OCI-LY1 (cell line): ENCODE results near the gene SH3BGRL2.

Source experiments
- EZH2 ChIP-seq: fragments of 200-600 bp; sonication (generic), shearing (Covaris generic); IDR thresholded peaks from 2 replicates; pipeline ENCODE4 v1.8.0; 2017; ENCODE audit warnings: borderline replicate concordance, mixed run types, mild to moderate bottlenecking, antibody characterized with exemption, low read length, moderate library complexity, mixed read lengths
- TF ChIP-seq, protein P1 (sequence below): fragments of 200-600 bp; sonication (generic), shearing (Covaris generic); IDR thresholded peaks from 2 replicates; pipeline ENCODE4 v1.5.1; 2017; ENCODE audit warnings: mild to moderate bottlenecking, antibody characterized with exemption, low read length, moderate library complexity, mixed read lengths

DNA sequence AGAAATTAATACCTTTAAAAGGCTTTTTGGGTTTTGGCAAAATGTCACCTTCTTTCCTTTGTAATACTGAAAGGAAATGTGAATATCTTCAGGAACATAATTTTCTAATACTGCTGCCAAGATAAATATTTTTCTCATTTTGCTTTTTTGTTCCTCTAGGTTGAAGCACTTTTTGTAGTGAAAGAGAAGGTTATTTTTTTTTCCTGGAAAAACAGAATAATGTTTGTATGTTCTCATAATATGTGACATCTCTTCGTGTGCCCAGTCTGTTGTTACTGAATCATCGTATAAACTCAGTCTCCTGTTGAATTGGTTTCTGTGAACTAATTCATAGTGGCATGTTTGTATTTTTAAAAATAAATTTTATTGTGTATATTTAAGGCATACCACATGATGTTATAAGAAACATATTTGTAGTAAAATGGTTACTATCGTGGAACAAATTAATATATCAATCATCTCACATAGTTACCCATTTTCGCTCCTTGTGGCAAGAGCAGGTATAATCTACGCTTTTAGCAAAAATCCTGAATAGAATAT lies 74.4 kb downstream of the SH3BGRL2 start:
- TF ChIP-seq, protein P1, sequence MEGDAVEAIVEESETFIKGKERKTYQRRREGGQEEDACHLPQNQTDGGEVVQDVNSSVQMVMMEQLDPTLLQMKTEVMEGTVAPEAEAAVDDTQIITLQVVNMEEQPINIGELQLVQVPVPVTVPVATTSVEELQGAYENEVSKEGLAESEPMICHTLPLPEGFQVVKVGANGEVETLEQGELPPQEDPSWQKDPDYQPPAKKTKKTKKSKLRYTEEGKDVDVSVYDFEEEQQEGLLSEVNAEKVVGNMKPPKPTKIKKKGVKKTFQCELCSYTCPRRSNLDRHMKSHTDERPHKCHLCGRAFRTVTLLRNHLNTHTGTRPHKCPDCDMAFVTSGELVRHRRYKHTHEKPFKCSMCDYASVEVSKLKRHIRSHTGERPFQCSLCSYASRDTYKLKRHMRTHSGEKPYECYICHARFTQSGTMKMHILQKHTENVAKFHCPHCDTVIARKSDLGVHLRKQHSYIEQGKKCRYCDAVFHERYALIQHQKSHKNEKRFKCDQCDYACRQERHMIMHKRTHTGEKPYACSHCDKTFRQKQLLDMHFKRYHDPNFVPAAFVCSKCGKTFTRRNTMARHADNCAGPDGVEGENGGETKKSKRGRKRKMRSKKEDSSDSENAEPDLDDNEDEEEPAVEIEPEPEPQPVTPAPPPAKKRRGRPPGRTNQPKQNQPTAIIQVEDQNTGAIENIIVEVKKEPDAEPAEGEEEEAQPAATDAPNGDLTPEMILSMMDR = no peak
- TF ChIP-seq EZH2 = no peak
